Activated T-cell treated with anti-CD3 and anti-CD28 coated beads, Interleukin-2, amount 50 U/mL, for 1 hour (primary cell): Measurements from ENCODE around the gene MLLT11.

Experiments
- DNase-seq: peaks from one replicate; pipeline ENCODE4 v3.0.0-alpha.2; 2020

MLLT11 gene, protein sequence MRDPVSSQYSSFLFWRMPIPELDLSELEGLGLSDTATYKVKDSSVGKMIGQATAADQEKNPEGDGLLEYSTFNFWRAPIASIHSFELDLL

DNA sequence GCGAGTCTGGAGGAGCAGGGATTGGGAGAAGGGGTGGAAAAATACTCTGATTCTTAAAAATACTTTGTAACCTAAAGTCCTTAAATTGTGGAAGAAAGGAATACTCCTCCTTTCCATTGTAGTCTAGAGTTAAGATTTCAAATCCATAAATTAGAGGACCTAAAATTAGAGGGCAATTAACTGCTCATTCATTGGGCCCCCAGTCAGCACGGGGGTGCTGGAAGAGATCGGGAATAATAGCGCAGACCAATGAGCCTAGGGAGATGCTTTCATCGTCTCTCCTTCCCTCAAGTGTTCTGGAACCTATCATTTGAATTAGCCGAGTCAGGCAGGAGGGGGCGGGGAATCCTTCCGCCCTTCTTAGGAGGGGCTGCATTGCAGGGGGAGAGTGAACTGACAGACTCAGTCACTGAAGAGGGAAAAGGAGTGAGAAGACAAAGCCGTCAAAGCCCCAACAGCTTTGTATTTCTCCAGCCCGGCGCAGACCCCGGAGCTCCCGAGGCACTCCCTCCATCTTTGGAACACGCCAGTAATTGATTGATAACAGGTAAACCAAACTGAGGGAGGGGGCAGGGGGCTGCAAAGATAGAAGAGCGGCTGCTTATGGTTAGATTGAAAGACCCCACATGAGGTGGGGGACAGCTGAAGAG is at the start of gene MLLT11:
TSS of gene MLLT11 (plus strand) at position 391 of the 650 bp plus-strand sequence. CDS start 6,828 bp downstream, outside the sequence.
- peak; percentile 44 for DNase-seq

DNA sequence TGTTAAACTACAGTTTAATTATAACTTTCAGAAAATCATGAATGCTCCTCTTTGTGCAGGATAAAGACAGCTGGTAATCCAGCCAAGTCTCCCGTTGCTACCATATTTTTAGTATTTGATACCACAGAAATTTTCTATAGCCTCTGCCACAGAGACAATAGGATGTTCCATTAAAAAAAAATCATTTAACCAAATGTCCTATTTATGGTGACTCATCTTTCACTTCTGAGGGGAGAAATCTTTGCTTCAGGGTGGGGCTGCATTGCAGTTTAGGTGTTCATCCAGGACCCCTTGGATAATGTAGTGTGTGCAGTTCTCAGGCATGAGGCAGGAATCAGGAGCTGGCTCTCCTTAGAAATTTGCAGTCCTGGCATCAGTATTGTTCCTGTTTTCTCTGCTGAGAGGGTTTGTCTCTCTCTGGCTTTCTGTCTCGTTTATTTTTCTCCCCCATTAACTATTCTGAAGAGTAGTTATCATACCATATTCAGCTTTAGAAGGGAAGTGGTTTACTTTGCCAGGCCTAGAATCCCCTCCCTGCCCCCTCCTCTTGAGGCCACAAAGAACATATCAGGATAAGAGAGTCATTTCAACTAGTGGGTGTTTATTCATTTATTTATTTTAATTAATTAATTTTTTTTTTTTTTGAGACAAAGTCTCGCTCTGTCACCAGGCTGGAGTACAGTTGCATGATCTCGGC is 48.9 kb upstream of the MLLT11 start:
- no peak for DNase-seq

DNA sequence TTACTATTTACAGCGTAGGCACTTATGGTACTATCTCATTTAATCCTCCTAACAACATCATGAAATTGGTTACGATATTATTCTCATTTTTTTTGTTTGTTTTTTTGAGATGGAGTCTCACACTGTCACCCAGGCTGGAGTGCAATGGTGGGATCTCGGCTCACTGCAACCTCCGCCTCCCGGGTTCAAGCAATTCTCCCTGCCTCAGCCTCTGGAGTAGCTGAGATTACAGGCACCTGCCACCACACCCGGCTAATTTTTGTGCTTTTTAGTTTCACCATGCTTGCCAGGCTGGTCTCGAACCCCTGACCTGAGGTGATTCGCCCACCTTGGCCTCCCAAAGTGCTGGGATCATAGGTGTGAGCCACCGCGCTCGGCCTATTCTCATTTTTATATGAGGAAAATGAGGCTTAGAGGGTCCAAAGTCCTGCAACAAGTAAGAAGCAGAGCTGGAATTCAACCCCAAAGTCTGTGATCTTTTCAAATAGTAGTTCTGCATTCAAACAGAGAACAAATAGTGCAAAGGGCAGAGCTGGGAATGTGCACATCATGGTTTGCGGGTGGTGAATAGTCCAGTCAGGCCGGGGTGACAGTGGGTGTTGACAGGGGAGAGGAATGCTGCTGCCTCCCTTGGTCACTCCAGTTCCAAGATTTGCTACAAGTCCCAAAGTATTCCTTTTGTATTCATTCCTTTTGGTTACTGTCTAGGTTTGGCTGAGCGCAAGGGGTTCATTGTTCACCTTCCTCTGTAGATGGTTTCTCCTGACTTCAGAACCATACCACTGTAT is 47.3 kb upstream of the MLLT11 start:
- DNase-seq = no peak

DNA sequence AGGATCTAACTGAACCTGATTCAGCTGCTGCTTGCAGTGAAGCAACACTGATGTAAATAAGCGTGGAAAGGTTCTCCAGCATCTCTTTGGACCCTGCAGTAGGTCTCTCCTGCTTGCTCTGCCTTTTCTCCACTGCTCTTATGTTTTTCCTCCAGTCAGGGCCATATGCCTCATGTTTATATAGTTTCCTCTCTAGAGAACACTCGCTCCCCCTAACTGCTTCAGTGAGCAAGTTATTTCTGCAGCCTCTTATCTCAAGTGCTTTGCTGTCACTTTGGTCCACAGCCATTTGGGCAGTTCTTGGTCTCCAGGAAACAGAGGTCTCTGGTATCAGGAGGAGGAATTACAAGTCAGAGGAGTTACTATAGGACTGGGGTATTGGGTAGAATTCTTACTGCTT is 46.7 kb upstream of the MLLT11 start:
- no peak for DNase-seq

DNA sequence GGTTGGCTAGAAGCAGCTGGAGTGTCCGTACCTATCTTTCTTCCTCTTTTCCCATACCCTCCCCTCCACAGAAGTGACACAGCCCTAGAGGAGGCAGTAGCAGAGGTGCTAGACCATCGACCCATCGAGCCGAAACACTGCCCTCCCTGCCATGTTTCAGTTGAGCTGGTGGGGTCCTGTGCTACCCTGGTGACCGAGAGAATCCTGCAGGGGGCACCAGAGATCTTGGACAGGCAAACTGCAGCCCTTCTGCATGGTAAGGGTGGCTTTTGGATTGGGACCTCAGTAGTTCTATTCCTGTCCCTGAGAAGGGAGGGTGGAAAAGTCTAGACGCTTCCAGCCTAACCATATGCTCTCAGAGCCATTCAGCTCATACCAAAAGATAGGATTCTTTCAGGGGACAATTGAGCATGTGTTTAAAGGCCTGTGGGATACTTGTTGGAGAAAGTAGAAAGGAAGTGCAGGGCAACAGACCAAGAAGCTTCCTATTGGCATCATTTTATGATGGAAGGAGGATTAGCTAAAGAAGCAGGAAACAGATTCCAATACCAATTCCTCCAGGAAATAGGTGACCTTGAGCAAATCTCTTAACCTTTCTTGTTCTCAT is 35.6 kb upstream of the MLLT11 start:
- peak; percentile 86 for DNase-seq

DNA sequence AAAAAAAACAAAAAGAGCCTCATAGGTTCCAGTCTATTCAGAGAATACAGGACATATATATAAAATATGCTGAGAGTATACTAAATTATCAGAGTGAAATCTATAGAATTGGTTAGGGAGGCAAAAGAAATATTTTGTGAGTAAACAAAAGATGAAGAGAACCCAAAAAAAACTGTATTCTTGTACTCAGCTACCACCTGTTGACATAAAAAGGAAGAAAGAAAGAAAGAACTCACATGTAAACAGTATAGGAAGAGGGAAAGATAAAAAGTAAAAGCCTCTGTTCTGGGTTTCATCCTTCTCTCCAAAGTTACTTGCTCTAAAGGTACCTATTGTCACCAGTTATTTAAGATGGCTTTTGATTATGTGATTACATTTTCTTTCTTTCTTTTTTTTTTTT is 33.7 kb upstream of the MLLT11 start:
- DNase-seq = no peak

DNA sequence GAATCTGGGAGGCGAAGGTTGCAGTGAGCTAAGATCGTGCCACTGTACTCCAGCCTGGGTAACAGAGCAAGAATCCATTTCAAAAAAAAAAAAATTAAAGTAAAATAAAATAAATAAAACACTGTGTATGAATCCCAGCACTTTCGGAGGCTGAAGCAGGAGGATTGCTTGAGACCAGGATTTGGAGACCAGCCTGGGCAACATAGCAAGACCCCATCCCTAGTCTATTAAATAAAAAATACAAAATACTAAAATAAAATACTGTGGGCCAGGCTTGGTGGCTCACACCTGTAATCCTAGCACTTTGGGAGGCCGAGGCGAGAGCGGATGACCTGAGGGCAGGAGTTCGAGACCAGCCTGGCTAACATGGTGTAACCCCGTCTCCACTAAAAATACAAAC is 28.0 kb upstream of the MLLT11 start:
- DNase-seq = no peak

DNA sequence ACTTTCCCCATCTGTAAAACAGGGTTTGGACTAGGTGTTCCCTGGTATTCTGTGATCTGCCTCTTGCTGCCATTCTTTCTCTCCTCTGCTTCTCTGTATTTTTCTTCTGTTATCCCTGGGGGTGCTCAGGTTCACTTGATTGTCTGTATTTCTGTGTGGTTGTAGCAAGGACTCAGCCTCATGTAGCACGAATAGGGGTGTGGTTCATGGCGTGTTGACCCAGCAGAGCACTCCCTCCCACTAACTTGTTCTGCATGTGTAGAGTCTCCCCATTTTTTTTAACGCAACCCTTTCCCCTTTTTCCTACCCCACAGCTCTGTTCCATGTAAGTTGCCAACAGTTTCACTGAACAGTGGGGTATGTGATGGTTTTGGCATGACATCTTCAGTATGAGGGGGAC is 25.0 kb upstream of the MLLT11 start:
- no peak for DNase-seq

DNA sequence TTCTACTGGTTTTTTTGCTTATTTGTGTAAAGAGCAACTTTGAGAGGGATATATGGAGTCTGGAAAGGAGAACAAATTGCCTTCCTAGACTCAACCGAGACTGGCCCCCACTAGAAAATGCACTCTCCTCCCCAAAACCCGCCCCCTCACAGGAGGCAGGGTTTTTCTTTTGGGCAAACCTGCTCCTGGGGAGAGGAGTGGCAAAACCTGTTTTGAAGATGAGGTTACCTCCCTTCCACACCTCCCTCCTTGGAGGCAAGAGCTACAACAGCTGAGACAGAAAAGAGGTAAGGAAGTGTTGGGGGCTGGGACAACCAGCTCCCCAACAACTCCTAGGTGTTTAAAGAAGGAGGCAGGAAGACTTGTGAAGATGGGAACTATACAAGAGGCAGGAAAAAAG is 23.8 kb upstream of the MLLT11 start, which contains the start of gene BNIPL:
TSS of gene BNIPL (plus strand) at position 231 of the 400 bp plus-strand sequence. CDS start at position 371, 140 bp downstream.
- DNase-seq = no peak

DNA sequence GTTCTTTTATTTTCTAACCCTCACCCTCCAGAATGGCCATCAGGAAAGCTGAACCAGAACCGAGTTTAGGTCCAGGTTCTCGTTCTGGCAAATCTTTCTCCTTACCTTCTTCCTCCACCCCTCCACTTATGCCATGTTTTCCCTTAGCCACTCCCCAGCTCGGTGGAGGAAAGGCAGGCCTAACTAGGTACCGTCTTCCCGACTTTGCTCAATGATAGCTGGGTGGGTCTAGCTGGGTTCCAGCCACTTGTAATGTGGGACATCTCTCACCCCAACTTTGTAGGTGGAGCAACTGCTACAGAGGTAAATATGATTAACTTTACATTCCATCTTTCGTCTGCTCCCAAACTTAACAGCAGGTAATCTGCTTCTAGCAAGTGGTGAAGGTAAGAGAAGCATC is 23.2 kb upstream of the MLLT11 start:
- no peak for DNase-seq

DNA sequence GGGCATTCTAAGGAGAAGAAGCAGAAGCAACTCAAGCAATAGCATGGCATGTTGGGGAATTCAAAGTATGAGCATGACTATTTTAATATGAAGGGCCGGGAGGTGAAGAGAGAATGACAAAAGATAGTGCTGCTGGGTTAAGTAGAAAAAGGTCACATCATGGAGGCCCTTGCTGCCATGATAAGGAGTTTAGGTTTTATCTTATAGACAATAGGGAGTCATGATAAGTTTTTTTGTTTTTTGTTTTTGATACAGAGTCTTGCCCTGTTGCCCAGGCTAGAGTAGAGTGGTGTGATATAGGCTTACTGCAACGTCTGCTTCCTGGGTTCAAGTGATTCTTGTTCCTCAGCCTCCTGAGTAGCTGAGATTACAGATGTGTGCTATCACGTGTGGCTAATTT is 20.7 kb upstream of the MLLT11 start:
- DNase-seq = no peak

DNA sequence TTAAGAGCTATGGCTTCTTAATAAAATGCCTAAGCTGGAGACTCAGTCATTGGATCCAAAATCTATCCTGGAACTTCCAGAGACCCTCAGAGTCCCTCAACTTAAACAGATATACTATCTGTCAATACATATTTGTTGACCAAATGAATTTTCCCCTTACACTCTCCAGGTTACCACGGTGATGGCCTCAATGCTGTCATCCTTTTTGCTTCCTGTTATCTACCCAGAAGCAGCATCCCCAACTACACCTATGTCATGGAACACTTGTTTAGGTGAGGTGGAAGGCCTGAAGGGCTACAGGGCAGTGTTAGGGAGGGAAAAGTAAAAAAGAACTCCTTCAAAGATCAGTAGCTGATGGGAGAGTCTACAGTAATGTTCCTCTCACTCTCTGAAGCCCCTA is 17.0 kb upstream of the MLLT11 start:
- no peak for DNase-seq

DNA sequence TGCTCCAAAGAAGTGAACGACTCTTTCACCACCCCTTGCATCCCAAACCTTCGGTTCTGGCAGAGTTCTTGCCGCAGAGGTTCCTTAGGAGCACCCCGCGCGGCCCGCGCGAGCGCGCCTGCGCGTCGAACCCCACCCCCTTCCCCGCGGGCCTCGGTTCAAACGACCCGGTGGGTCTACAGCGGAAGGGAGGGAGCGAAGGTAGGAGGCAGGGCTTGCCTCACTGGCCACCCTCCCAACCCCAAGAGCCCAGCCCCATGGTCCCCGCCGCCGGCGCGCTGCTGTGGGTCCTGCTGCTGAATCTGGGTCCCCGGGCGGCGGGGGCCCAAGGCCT is 12.6 kb upstream of the MLLT11 start, which contains the start of gene C1orf56:
TSS of gene C1orf56 (plus strand) at position 161 of the 334 bp plus-strand sequence. CDS start at position 258, 97 bp downstream.
- peak; percentile 67 for DNase-seq

DNA sequence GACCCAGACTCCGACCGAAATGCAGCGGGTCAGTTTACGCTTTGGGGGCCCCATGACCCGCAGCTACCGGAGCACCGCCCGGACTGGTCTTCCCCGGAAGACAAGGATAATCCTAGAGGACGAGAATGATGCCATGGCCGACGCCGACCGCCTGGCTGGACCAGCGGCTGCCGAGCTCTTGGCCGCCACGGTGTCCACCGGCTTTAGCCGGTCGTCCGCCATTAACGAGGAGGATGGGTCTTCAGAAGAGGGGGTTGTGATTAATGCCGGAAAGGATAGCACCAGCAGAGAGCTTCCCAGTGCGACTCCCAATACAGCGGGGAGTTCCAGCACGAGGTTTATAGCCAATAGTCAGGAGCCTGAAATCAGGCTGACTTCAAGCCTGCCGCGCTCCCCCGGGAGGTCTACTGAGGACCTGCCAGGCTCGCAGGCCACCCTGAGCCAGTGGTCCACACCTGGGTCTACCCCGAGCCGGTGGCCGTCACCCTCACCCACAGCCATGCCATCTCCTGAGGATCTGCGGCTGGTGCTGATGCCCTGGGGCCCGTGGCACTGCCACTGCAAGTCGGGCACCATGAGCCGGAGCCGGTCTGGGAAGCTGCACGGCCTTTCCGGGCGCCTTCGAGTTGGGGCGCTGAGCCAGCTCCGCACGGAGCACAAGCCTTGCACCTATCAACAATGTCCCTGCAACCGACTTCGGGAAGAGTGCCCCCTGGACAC is 12.1 kb upstream of the MLLT11 start:
- peak; percentile 68 for DNase-seq

DNA sequence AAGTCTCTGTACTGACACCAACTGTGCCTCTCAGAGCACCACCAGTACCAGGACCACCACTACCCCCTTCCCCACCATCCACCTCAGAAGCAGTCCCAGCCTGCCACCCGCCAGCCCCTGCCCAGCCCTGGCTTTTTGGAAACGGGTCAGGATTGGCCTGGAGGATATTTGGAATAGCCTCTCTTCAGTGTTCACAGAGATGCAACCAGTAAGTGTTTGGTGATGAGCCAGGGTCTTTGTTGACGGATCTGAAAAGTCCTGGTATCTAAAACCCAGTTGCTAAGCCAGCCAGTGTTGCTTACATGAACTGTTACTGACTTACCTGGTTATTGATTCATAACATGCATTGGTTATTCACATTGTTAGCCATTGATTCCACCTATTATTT is 11.6 kb upstream of the MLLT11 start:
- DNase-seq = no peak

DNA sequence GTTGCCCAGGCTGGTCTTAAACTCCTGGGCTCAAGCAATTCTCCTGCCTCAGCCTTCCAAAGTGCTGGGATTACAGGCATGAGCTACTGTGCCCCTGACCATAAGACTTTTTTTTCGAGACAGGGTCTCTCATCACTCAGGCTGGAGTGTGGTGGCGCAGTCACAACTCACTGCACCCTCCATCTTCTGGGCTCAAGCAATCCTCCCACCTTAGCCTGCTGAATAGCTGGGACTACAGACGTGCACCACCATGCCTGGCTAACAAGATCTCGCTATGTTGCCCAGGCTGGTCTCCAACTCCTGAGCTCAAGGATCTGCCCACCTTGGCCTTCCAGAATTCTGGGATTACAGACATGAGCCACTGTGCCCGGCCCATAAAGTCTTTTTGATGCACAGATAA is 10.7 kb upstream of the MLLT11 start:
- DNase-seq = no peak

DNA sequence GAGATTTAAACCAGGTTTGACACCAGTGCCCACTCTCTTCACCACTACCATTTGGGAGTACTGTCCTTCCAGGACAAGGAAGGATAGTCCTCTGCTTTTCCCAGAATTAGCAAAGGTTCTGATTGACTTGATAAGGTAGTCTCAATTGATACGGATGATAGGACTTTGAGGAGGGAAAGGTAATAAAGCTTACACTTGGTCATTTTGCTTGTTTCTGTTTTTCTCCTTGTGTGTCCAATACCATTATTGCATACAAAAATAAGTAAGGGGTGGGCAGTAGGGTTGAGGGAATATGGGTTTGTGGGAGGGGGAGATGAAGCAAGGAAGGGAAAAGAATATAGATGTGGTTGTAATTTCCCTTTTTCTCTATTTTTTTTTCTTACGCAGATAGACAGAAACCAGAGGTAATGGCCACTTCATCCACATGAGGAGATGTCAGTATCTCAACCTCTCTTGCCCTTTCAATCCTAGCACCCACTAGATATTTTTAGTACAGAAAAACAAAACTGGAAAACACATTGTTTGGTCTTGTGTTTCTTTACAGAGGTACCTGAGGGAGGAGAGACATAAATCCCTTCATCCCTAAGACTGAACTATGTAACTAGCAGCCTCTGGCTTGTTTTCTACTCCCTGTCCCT is 10.0 kb upstream of the MLLT11 start:
- DNase-seq = no peak

DNA sequence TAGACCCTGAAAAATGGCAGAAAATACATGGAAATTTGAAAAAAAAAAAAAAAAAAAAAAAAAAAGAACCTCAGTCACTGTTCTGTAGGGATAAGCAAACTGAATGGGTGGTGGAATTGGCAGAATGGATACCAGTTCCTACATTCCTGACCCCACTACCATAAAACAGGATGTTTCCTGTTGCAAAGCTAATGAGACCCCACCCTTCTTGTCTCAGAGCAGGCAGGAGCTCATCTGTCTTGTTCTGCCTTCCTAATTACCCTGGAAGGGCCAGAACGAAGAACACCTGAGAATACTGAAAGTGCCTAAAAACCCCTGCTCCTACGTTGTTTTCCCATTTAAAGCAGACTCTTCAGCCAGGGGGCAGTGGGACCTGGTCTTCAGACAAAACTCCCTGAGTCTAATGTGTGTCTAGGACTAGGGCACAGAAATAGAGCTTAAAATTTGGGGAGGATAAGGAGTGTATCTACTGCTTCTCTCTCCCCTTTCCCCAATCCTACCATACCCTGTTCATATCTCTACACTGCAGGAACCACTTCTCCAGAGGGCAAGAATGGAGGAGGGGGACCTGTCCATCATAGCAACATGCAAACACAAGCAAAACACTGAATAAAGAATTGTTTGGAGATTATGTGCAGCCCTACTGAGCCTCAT is 8.7 kb upstream of the MLLT11 start:
- DNase-seq = no peak

DNA sequence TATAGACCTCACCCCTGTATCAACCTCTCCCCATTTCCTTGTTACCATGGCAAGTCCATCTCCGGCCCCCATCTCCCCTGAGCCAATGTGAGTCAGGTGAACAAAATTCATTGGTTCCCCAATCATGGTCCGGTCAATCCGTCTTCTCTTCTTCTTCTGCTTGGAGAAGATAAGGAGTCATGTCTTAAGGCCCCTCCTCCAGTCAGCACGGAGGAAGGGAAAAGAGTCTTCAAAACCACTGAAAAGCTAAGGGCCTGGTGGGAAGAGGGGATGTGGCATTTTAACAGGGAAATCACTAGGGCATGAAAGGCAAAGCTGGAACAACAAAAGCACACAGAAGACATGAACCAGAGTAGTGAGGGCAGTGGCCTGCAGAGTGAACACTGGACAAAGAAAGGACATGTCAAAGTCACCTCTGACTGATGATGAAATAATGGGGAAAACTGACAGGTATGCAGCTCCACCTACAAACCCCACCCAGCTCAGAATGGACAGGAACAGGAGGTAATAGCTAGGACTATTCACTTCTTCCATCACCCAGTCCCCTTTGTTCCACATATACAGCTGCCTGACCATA is 5.1 kb upstream of the MLLT11 start:
- no peak for DNase-seq

DNA sequence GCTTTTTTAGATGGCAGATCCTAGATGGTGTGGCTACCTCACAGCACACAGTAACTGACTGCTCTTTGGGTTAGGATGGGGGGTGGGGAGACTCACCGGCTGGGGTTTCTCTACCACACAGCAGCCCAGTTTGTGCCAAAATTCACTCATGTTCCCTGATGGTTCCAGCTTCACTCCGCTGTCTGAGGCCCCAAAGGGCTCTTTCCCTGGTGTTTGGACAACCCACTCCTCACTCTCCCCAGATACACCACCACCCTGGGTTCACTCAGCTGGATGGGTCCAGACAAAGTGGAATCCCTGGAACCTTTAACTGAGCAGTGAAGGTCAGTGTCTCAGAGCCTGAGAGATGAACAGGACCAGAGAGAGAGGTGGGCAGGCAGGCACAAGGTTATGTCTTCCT is 4.6 kb upstream of the MLLT11 start:
- no peak for DNase-seq

DNA sequence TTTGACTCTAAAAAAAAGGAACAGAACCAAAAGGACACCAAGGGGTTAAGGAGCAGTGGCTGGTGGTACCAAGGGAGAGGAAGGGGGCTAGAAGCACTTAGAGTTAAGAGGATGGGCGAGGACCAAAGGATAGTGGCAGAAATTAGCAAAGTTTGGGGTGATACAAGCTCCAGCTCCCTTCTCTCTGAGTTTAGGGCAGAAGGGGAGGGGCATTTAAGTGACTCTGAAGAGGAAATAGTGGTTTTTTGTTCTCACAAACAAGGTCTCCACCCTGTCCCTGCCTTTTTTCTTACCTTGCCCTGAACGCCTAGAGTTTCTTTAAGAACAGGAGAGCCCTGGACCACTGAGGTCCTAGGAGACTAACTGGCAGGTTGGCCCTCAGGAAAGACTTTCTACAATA is 4.0 kb upstream of the MLLT11 start:
- no peak for DNase-seq
